Kidney epithelial cell (primary cell): ENCODE data around the gene RPS6KL1. TPM values are rescaled to one million over a fixed set of nuclear protein-coding genes. Genes with fewer than 3 reads are reported as not detected.
A peak's percentile ranks its signal among the peaks of the same experiment; 100 is the strongest.

Source experiments
- DNase-seq: peaks from one replicate; pipeline ENCODE4 v3.0.0-alpha.2; 2010; ENCODE audit warnings: low read depth
- H3K27me3 ChIP-seq: 2 replicates; pipeline ENCODE4 v1.6.0; 2011; ENCODE audit warnings: low read length; ENCODE audit not compliant: control insufficient read depth, insufficient read depth
- H3K36me3 ChIP-seq: 2 replicates; pipeline ENCODE4 v1.5.1; 2011; ENCODE audit warnings: low read length; ENCODE audit not compliant: control insufficient read depth, insufficient read depth
- H3K4me3 ChIP-seq: 2 replicates; pipeline ENCODE4 v1.5.1; 2011; ENCODE audit warnings: low read depth, mild to moderate bottlenecking, control low read depth, low read length
- CTCF ChIP-seq: IDR thresholded peaks from 2 replicates; pipeline ENCODE4 v1.5.1; 2011; ENCODE audit warnings: mild to moderate bottlenecking, moderate library complexity, low read length, control low read depth, inconsistent platforms; ENCODE audit not compliant: insufficient read depth, poor library complexity, severe bottlenecking
- total RNA-seq: library from RNA; depleted of rRNA; stranded (reverse); fragments of >200 nt; gene quantifications from 2 replicates; pipeline ENCODE4 v1.2.3, GENCODE V29; 2015

RPS6KL1 gene
- total RNA-seq, 1 donor from 2014 or later, result 20.0 TPM

GRCh38 chr14:74959596-74960180, 36.6 kb upstream of the RPS6KL1 start:
- Histone ChIP-seq H3K36me3 (no peaks in the 10 kb centered on the region), H3K27me3 (peaks cover 4% of the 10 kb centered on the region), H3K4me3 (no peak overlapping the region)
- TF ChIP-seq CTCF, result no peak
- no peak for DNase-seq

- DNase-seq, result no peak
- TF ChIP-seq CTCF, result no peak
- H3K4me3 ChIP-seq, result no peak overlapping the region
- peaks cover 8% of the 10 kb centered on the region for H3K27me3 ChIP-seq
- no peaks in the 10 kb centered on the region for H3K36me3 ChIP-seq
These were observed 33.4 kb upstream of the RPS6KL1 start for GRCh38 chr14:74956280-74957072.

- H3K36me3 ChIP-seq, result no peaks in the 10 kb centered on the region
- DNase-seq, result no peak
- H3K27me3 ChIP-seq, result peaks cover 8% of the 10 kb centered on the region
- no peak overlapping the region for H3K4me3 ChIP-seq
- TF ChIP-seq CTCF, result no peak
These were observed 32.9 kb upstream of the RPS6KL1 start for GRCh38 chr14:74956027-74956279.

GRCh38 chr14:74955229-74956026, 32.4 kb upstream of the RPS6KL1 start, which contains the start of gene PGF:
TSS of gene PGF (minus strand) at chr14:74955597. CDS start at chr14:74955242, 355 bp downstream.
- Histone ChIP-seq H3K36me3 (no peaks in the 10 kb centered on the region), H3K27me3 (peaks cover 8% of the 10 kb centered on the region), H3K4me3 (peak within 1 kb of the TSS; percentile 38)
- no peak for DNase-seq
- TF ChIP-seq CTCF, result no peak

- Histone ChIP-seq H3K4me3 (peak overlapping the region; percentile 38), H3K36me3 (no peaks in the 10 kb centered on the region), H3K27me3 (peaks cover 8% of the 10 kb centered on the region)
- DNase-seq, result no peak
- no peak for TF ChIP-seq CTCF
These were observed 31.8 kb upstream of the RPS6KL1 start for GRCh38 chr14:74954947-74955228.
